GM12874 (cell line): Measurements from ENCODE around the gene E2F7.

Experiments used
- TF ChIP-seq, protein P1 (sequence below): IDR thresholded peaks from 2 replicates; pipeline ENCODE4 v1.5.1; 2011; ENCODE audit warnings: low read depth, mild to moderate bottlenecking, control low read depth, low read length, moderate library complexity; ENCODE audit not compliant: insufficient read depth

E2F7 gene

DNA sequence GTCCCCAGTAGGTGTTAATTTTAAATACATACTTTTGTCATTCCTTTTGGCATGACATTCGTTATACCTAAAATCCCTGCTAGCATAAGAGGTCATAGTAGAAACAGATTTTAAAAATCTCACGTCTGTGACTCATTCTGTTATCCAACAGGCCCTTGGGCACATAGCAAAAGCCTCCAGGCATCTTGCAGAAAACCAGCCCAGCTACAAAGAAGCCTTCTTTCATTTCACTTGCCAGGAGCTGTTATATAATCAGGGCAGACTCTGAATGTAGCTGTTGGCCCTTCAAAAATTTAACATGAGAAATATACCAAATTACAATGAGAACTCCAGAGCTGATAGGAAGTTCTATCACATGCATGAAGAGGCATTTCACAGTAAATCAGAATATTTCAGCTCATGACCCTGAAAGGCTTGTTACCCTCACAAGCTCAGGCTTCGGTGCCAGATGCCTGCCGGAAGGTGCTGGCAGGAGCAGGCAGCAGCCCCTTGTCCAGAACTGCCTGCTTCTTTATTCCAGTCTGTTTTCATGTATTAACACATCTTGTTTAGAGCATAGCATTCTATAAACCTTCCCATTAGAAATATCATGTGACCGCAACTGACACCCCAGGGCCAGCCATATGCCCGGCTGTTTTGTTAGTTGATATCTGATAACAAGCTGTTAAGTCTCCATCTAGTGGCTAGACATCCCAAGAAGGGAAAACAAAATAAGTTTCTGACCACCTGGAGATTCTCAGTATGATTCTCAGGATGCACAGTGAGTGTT lies 17.8 kb downstream of the E2F7 start:
- TF ChIP-seq, protein P1, sequence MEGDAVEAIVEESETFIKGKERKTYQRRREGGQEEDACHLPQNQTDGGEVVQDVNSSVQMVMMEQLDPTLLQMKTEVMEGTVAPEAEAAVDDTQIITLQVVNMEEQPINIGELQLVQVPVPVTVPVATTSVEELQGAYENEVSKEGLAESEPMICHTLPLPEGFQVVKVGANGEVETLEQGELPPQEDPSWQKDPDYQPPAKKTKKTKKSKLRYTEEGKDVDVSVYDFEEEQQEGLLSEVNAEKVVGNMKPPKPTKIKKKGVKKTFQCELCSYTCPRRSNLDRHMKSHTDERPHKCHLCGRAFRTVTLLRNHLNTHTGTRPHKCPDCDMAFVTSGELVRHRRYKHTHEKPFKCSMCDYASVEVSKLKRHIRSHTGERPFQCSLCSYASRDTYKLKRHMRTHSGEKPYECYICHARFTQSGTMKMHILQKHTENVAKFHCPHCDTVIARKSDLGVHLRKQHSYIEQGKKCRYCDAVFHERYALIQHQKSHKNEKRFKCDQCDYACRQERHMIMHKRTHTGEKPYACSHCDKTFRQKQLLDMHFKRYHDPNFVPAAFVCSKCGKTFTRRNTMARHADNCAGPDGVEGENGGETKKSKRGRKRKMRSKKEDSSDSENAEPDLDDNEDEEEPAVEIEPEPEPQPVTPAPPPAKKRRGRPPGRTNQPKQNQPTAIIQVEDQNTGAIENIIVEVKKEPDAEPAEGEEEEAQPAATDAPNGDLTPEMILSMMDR = no peak

GRCh38 chr12:77046468-77046867 lies 18.9 kb downstream of the E2F7 start:
- TF ChIP-seq, protein P1 = no peak

GRCh38 chr12:77045183-77045582 lies 20.2 kb downstream of the E2F7 start:
- TF ChIP-seq, protein P1 = no peak

DNA sequence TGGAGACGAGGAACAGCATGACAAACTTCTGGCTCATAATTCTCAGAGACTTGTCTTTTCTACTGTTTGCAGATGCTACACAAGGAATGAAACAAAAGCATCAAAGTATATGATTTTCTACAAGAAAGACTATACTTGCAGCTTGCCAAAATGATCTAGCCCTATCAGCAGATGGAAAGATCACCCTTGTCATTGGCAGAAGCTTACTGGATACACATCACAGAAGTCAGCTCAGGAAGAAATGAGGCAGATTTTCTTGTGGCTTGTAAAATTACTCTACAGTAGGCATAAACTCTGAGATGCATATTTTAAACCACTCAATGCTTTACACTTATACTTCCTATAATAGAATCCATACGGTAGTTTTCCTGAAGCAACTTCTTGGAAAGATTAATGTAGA lies 20.6 kb downstream of the E2F7 start:
- TF ChIP-seq, protein P1 = no peak

DNA sequence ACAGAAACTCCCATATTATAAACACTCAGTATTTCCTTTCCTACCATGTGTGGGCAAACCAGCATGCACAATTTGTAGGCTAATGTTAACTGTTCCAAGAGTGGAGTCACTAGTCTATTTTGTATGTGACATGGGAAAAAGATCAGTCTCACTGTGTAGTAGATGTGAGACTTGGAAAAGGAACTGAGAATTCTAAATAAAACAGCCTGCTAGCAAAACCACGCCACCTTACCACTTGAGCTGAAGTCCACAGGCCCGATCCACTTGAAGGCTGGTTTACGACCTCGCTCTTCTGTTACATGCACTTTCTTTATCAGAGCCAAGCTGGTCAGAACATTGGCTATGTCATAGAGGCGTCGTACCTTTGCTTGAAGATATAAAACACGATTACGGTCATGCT lies 22.5 kb downstream of the E2F7 start:
- TF ChIP-seq, protein P1 = no peak

DNA sequence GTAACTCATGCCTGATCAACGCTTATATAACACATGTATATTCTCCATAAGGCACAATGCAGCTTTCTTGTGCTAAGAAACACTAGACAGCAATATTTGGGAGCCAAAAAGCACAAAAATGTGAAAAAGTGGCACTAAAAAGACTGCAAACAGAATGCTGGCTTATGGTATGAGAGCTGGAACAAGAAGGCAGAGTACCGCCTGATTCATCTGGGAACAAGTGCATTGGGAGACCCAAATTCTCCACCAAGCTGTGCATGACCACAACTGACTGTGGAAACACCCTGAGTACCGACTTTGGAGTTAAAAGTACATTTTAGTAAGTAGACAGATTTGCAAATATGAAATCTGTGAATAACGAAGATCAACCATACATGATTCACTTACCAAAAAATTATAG lies 25.1 kb downstream of the E2F7 start:
- TF ChIP-seq, protein P1 = no peak

GRCh38 chr12:77035226-77035625 lies 30.1 kb downstream of the E2F7 start:
- TF ChIP-seq, protein P1 = no peak
